Immature natural killer cell (primary cell): Measurements from ENCODE around the gene JKAMP. TPM values are rescaled to one million over a fixed set of nuclear protein-coding genes. Genes with fewer than 3 reads are reported as not detected.

Source experiments
- DNase-seq, 3 donors: peaks; one replicate each; pipeline ENCODE4 v3.0.0; 2022; ENCODE audit warnings: mixed read lengths in 1 of 3
- H3K27ac Mint-ChIP-seq, 6 donors: one replicate each; pipeline ENCODE4 v1.8.0; 2020; ENCODE audit warnings: mixed read lengths in 6 of 6, mild to moderate bottlenecking in 5 of 6, inconsistent platforms in 4 of 6, moderate library complexity in 3 of 6
- H3K27me3 Mint-ChIP-seq, 3 donors: one replicate each; pipeline ENCODE4 v1.8.0; 2020 to 2021; ENCODE audit warnings: low read depth in 3 of 3, mild to moderate bottlenecking in 3 of 3, mixed read lengths in 3 of 3, moderate library complexity in 3 of 3, inconsistent platforms in 1 of 3
- H3K36me3 Mint-ChIP-seq, 3 donors: one replicate each; pipeline ENCODE4 v1.8.0; 2020; ENCODE audit warnings: mixed read lengths in 3 of 3, inconsistent platforms in 2 of 3, mild to moderate bottlenecking in 2 of 3
- H3K4me1 Mint-ChIP-seq, 2 donors: one replicate each; pipeline ENCODE4 v1.8.0; 2020; ENCODE audit warnings: inconsistent platforms in 2 of 2, mild to moderate bottlenecking in 2 of 2, mixed read lengths in 2 of 2, moderate library complexity in 1 of 2
- H3K4me3 Mint-ChIP-seq, 5 donors: one replicate each; pipeline ENCODE4 v1.8.0; 2020; ENCODE audit warnings: mild to moderate bottlenecking in 5 of 5, mixed read lengths in 5 of 5, inconsistent platforms in 3 of 5, moderate library complexity in 3 of 5
- H3K9me3 Mint-ChIP-seq, 6 donors: one replicate each; pipeline ENCODE4 v1.8.0; 2020; ENCODE audit warnings: mild to moderate bottlenecking in 6 of 6, mixed read lengths in 6 of 6, inconsistent platforms in 4 of 6, moderate library complexity in 3 of 6
- polyA plus RNA-seq, 3 donors: library from polyadenylated mRNA; unstranded; fragments of 300-500 nt; fragmentation: Illumina TruSeq; gene quantifications; one replicate each; pipeline ENCODE4 v1.2.3, GENCODE V29; 2021

Gene JKAMP
- polyA plus RNA-seq, 3 donors from 2014 or later = 58.0 to 109 (median 69.9) TPM

DNA sequence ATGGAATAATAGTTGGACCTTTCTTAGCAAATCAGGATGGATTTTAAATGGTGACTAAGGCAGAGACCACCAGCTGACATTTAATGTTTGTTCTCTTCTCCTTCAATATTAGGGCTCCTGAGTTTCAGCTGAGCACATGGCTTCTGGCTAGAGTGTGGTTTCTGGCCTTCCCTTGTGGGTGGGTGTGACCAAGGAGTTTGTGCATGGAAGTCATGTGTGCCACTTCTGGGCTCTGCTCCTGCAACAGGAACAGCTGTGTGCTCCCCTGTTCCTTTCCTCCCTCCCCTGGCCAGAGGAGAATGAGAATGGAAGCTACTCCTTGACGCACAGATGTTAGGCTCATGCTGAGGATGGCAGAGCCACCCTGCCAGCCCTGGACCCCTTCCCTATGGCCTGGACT lies 48.1 kb downstream of the JKAMP start:
- no peak for DNase-seq
- no peak overlapping the region for H3K4me3 Mint-ChIP-seq
- no peak overlapping the region for H3K27ac Mint-ChIP-seq
- no peaks in the 10 kb centered on the region for H3K36me3 Mint-ChIP-seq
- H3K4me1 Mint-ChIP-seq = no peaks in the 10 kb centered on the region
- H3K27me3 Mint-ChIP-seq = peaks cover 0 to 6% (median 5%) of the 10 kb centered on the region in 3 donors
- peaks cover 0 to 7% (median 0%) of the 10 kb centered on the region in 6 donors for H3K9me3 Mint-ChIP-seq

DNA sequence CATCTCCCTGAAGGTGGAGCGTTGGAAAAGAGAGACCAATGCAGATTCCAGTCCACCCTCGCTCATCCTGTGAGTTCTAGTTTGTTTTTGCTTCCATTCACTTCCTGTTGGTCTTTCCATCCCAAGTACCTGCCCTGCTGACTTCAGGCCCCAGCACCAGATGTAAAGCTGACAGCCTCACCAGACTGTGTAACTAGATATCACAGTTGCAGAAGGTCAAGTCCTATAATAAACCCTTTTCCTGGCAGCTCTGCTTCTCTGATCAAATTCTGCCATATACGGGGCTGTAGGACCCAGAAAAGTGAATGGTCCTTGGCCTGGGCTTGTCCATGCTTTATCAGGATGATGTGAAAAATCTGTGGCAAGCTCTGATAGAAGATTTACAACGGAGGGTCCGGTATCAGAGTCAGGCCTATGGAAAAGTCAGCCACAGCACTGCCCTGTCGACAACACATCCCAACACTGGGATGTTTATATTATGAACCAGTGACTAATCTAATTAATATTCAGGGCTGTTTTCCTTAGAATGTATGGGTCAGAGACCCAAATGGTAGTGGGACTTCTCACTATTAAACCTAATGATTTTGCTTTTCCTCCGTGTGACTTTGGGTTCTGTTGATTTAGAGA lies 50.2 kb downstream of the JKAMP start:
- H3K27ac Mint-ChIP-seq = no peak overlapping the region
- peaks cover 2 to 6% (median 5%) of the 10 kb centered on the region in 3 donors for H3K27me3 Mint-ChIP-seq
- no peaks in the 10 kb centered on the region for H3K36me3 Mint-ChIP-seq

DNA sequence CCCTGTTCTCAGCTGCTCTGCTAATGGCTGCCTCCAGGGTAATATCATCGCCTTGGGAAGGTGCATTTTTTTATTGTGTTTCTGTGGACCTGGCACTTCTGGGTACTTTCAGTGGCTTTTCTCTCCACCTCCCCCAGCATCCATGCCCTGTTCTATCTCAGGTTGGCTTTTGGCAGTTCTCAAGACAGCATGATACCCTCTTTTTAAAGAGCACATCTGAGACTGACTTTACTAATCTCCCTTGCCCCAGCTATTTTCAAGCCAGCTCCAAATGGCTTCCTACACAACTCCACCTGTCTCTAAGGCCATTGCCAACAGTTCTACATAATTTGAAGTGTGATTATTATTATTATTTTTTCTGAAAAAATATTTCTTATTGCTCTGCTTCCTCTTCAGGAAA lies 53.2 kb downstream of the JKAMP start:
- Mint-ChIP-seq H3K27ac (no peak overlapping the region), H3K4me1 (no peaks in the 10 kb centered on the region), H3K36me3 (no peaks in the 10 kb centered on the region), H3K27me3 (peaks cover 2 to 3% (median 2%) of the 10 kb centered on the region in 3 donors), H3K9me3 (no peaks in the 10 kb centered on the region), H3K4me3 (no peak overlapping the region)
- no peak for DNase-seq

More for the DNA sequence above, 50.2 kb downstream of the JKAMP start:
- DNase-seq = no peak
- Mint-ChIP-seq H3K4me1 (no peaks in the 10 kb centered on the region), H3K9me3 (no peaks in the 10 kb centered on the region), H3K4me3 (no peak overlapping the region)

DNA sequence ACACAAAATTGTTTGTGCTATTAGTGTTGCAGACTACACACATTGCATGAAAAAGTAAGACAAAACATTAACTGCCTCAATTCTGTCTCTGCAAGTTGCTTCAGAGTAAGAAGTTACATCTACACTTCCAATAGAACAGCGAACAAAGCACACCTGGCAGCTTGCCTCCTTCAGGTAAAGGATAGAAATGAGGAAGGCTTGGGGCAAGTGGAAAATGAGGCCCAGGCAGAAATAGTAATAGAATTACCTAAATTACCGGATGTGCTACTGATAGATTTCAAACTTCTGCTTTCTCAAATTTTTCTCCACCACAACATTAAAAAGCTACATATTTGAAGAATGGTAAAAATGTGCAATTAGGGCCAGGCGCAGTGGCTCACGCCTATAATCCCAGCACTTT lies 54.6 kb downstream of the JKAMP start:
- no peaks in the 10 kb centered on the region for H3K9me3 Mint-ChIP-seq
- no peak overlapping the region for H3K4me3 Mint-ChIP-seq
- DNase-seq = no peak
- no peaks in the 10 kb centered on the region for H3K4me1 Mint-ChIP-seq
- no peak overlapping the region for H3K27ac Mint-ChIP-seq
- peaks cover 0 to 2% (median 0%) of the 10 kb centered on the region in 3 donors for H3K27me3 Mint-ChIP-seq
- H3K36me3 Mint-ChIP-seq = no peaks in the 10 kb centered on the region

DNA sequence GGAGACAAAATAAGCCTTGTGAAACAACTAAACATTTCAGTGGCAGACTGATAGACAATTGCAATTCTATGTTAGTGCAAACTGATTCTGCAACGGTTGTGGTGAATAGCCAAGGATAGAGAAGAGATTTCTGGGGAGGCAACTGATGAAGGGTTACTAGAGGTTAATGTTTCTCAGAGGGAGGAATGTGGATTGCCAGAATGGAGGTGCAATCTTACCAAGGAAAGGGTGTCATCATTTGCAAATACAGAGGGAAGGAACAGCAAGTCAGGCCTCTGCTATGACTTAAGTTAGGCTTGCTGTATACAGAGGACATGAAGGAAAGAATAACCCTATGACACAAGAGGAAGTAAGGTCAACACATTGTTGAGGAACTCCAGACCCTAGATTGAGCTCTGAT lies 56.5 kb downstream of the JKAMP start:
- Mint-ChIP-seq H3K9me3 (no peaks in the 10 kb centered on the region), H3K4me1 (no peaks in the 10 kb centered on the region), H3K27ac (no peak overlapping the region), H3K4me3 (no peak overlapping the region), H3K27me3 (peaks cover 0 to 2% (median 0%) of the 10 kb centered on the region in 3 donors), H3K36me3 (no peaks in the 10 kb centered on the region)
- DNase-seq = no peak

DNA sequence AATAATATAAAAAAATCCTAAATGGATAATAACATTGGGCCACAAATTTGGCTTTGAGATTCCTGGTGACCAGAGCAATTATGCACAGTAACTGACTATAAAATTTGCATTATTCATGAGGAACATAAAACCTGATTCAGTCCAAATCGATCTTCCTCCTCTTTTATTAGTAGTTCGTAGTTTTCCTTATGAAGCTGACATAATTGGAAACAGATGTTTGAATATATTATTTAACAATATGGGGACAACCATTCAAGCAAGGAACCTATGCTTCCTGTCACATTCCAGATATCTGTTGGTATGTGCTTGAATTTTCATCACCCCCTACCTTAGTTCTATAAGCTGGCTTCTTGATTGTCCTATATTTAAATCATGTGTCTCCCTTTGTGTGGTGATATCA lies 57.4 kb downstream of the JKAMP start:
- Mint-ChIP-seq H3K27me3 (peaks cover 0 to 3% (median 0%) of the 10 kb centered on the region in 3 donors), H3K4me3 (no peak overlapping the region), H3K27ac (no peak overlapping the region), H3K4me1 (no peaks in the 10 kb centered on the region), H3K9me3 (no peaks in the 10 kb centered on the region), H3K36me3 (no peaks in the 10 kb centered on the region)
- no peak for DNase-seq

DNA sequence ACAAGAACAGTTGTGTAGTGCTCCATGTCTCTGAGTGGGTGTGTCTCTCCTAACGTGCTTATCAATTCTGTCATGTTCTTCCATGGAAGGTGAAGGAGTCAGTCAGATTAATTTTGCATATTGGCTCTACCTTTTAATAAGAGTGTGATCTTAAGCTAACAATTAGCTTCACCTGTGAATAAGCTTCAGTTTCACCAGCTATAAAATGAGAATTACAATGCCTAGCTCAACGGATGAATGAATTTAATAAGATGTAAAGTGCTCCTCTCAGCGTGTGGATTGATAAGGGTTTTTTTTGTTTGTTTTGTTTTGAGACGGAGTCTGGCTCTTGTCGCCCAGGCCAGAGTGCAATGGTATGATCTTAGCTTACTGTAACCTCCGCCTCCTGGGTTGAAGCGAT lies 59.6 kb downstream of the JKAMP start:
- DNase-seq = no peak
- Mint-ChIP-seq H3K4me3 (no peak overlapping the region), H3K27ac (no peak overlapping the region), H3K36me3 (peaks cover 0 to 4% (median 0%) of the 10 kb centered on the region in 3 donors), H3K27me3 (peaks cover 0 to 4% (median 0%) of the 10 kb centered on the region in 3 donors), H3K4me1 (no peaks in the 10 kb centered on the region), H3K9me3 (peaks cover 0 to 2% (median 0%) of the 10 kb centered on the region in 6 donors)

DNA sequence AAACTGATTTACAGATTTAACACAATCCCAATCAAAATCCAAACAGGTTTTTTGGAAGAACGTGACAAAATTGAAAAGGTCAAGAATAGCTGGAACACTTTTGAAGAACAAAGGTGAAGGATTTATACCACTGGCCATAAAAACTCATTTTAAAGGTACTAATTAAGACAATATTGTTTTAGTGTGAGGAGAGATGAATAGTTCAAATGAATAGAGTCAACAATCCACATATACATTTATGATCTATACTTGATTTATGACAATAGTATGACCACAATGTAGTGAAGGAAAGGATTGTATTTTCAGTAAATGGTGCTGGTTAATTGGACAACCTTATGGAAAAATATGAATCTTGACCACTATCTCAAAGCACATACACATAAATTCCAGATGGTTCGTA lies 63.0 kb downstream of the JKAMP start:
- peaks cover 0 to 3% (median 2%) of the 10 kb centered on the region in 3 donors for H3K27me3 Mint-ChIP-seq
- no peaks in the 10 kb centered on the region for H3K4me1 Mint-ChIP-seq
- H3K9me3 Mint-ChIP-seq = peaks cover 0 to 2% (median 0%) of the 10 kb centered on the region in 6 donors
- H3K36me3 Mint-ChIP-seq = peaks cover 0 to 5% (median 0%) of the 10 kb centered on the region in 3 donors
- DNase-seq = no peak
- H3K4me3 Mint-ChIP-seq = no peak overlapping the region
- H3K27ac Mint-ChIP-seq = no peak overlapping the region

Other genes starting within 250 kb of the JKAMP start
- gene GPR135, start 19.1 kb upstream of the JKAMP start, polyA plus RNA-seq = under 1 TPM; 0.06 to 0.58 (median 0.25) TPM
- 1 to 10 TPM; 1.1 to 5.1 (median 3.6) TPM for gene L3HYPDH, start 109 bp upstream of the JKAMP start, polyA plus RNA-seq
- gene CCDC175, start 92.3 kb downstream of the JKAMP start, polyA plus RNA-seq = not detected